ENCODE results near the gene TMEM204. TPM values are rescaled to one million over a fixed set of nuclear protein-coding genes. Genes with fewer than 3 reads are reported as not detected.

Gene TMEM204
- total and polyA plus RNA-seq, 3 experiments from 2014 or later, result 27.1 to 68.4 (median 30.9) TPM

DNA sequence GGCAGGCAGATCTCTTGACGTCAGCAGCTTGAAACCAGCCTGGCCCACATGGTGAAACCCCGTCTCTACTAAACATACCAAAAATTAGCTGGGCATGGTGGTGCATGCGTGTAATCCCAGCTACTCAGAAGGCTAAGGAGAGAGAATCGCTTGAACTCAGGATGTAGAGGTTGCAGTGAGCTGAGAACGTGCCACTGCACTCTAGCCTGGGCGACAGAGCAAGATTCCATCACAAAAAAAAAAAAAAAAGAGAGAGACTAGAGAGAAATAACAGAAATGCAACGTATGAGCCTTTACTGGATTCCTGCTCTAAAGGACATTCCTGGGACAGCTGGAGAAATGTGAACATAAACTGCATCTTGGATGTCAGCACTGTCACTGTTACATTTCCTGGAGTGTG, 67.6 kb downstream of the TMEM204 start:
- ChIA-PET POLR2A (interaction anchor here (0.7 kb wide), 1 partner anchor 169 kb away, joined by 5 read pairs; no protein-coding TSS in a partner anchor), CTCF (no interaction called here)
- Mint-ChIP-seq H3K4me3 (no peak overlapping the region), H3K27me3 (peaks cover 0 to 1% of the 10 kb centered on the region in 2 donors), H3K36me3 (peaks cover 0 to 4% (median 3%) of the 10 kb centered on the region in 3 donors), H3K4me1 (no peaks in the 10 kb centered on the region), H3K27ac (peak overlapping the region in 1 of 8 donors; percentile 37), H3K9me3 (no peaks in the 10 kb centered on the region)
- Histone ChIP-seq H3K4me3 (ENCODE audit: low read length) (no peak overlapping the region), H3K27ac (ENCODE audit: low read depth, low read length) (no peak overlapping the region), H3K4me1 (ENCODE audit: insufficient read depth, low read length) (no peaks in the 10 kb centered on the region), H3K27me3 (ENCODE audit: insufficient read depth, low read length, poor library complexity, severe bottlenecking) (no peaks in the 10 kb centered on the region), H3K9me3 (ENCODE audit: low read length) (no peaks in the 10 kb centered on the region), H3K36me3 (ENCODE audit: insufficient read depth, low read length) (no peaks in the 10 kb centered on the region)
- no peak for DNase-seq

DNA sequence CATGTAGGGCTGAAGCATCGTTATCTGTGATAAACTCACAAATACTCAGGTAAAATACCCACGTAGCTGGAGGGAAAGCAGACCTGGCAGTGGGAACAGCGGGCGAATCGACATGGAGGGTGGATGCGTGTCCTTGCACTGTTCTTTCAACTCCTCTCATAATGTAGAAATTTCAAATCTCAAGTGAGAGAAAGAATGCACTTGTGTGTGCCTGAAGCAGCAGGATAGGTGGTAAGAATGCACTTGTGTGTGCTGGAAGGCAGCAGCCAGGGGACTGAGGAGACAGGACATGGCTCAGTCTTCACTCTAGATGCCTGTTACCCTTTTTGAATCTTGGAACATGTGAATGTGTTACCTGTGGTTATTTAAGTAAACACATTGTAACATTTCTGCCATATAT, 68.0 kb downstream of the TMEM204 start:
- no peak for DNase-seq
- ChIA-PET POLR2A (no interaction called here), CTCF (no interaction called here)
- Mint-ChIP-seq H3K4me1 (no peaks in the 10 kb centered on the region), H3K4me3 (no peak overlapping the region), H3K27ac (peak overlapping the region in 1 of 8 donors; percentile 37), H3K9me3 (no peaks in the 10 kb centered on the region), H3K36me3 (peaks cover 0 to 4% (median 3%) of the 10 kb centered on the region in 3 donors), H3K27me3 (peaks cover 0 to 1% of the 10 kb centered on the region in 2 donors)
- H3K9me3 ChIP-seq (ENCODE audit: low read length), result no peaks in the 10 kb centered on the region
- no peak overlapping the region for H3K27ac ChIP-seq (ENCODE audit: low read depth, low read length)
- no peak overlapping the region for H3K4me3 ChIP-seq (ENCODE audit: low read length)
- no peaks in the 10 kb centered on the region for H3K27me3 ChIP-seq (ENCODE audit: insufficient read depth, low read length, poor library complexity, severe bottlenecking)
- no peaks in the 10 kb centered on the region for H3K36me3 ChIP-seq (ENCODE audit: insufficient read depth, low read length)
- no peaks in the 10 kb centered on the region for H3K4me1 ChIP-seq (ENCODE audit: insufficient read depth, low read length)

DNA sequence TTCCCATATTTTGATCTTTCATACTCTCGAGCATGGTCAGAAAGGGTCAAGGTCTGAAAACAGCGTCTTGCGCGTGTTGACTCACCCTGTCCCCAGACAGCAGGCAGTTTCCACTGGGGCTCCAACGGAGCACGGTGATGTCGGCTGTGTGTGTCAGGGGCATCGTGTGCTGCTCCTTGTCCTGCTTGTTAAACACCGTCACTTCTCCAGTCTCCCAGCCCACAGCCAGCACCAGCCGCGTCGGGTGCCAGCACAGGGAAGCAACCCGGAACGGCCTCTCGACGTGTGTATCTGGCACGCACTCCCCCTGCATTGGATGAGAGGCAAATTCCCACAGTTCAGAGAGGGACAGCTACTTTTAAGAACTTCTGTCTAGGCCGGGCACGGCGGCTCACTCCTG, 68.8 kb downstream of the TMEM204 start:
- Mint-ChIP-seq H3K27me3 (peaks cover 0 to 1% of the 10 kb centered on the region in 2 donors), H3K4me3 (no peak overlapping the region), H3K27ac (no peak overlapping the region), H3K36me3 (peaks cover 0 to 6% (median 4%) of the 10 kb centered on the region in 3 donors), H3K9me3 (no peaks in the 10 kb centered on the region), H3K4me1 (no peaks in the 10 kb centered on the region)
- ChIA-PET POLR2A (no interaction called here), CTCF (no interaction called here)
- no peaks in the 10 kb centered on the region for H3K27me3 ChIP-seq (ENCODE audit: insufficient read depth, low read length, poor library complexity, severe bottlenecking)
- no peak for DNase-seq
- H3K4me1 ChIP-seq (ENCODE audit: insufficient read depth, low read length), result no peaks in the 10 kb centered on the region
- H3K36me3 ChIP-seq (ENCODE audit: insufficient read depth, low read length), result no peaks in the 10 kb centered on the region
- H3K4me3 ChIP-seq (ENCODE audit: low read length), result no peak overlapping the region
- no peaks in the 10 kb centered on the region for H3K9me3 ChIP-seq (ENCODE audit: low read length)
- H3K27ac ChIP-seq (ENCODE audit: low read depth, low read length), result no peak overlapping the region

Other genes with a start within 250 kb of the TMEM204 start
- gene UBE2I, start 224.0 kb upstream of the TMEM204 start, total RNA-seq, result 100 to 1,000 TPM; 238 to 257 TPM
- gene UBE2I, start 224.0 kb upstream of the TMEM204 start, polyA plus RNA-seq, result 101 TPM
- 1 to 10 TPM; 7.2 to 7.5 TPM for gene BAIAP3, start 200.0 kb upstream of the TMEM204 start, total RNA-seq
- 8.3 TPM for gene BAIAP3, start 200.0 kb upstream of the TMEM204 start, polyA plus RNA-seq
- 100 to 1,000 TPM in 1 of 2 experiments, 10 to 100 TPM in 1; 91.8 to 102 TPM for gene TSR3, start 181.8 kb upstream of the TMEM204 start, total RNA-seq
- 109 TPM for gene TSR3, start 181.8 kb upstream of the TMEM204 start, polyA plus RNA-seq
- gene GNPTG, start 181.7 kb upstream of the TMEM204 start, total RNA-seq, result 10 to 100 TPM; 32.3 to 34.4 TPM
- 63.3 TPM for gene GNPTG, start 181.7 kb upstream of the TMEM204 start, polyA plus RNA-seq
- gene UNKL, start 119.0 kb upstream of the TMEM204 start, total RNA-seq, result 10 to 100 TPM; 32.9 to 38.0 TPM
- gene UNKL, start 119.0 kb upstream of the TMEM204 start, polyA plus RNA-seq, result 8.1 TPM
- 10 to 100 TPM; 27.0 to 27.2 TPM for gene UQCC4, start 112.9 kb upstream of the TMEM204 start, total RNA-seq
- 33.7 TPM for gene UQCC4, start 112.9 kb upstream of the TMEM204 start, polyA plus RNA-seq
- gene PERCC1, start 102.6 kb upstream of the TMEM204 start, total RNA-seq, result under 1 TPM; 0.33 to 0.48 TPM
- not detected for gene PERCC1, start 102.6 kb upstream of the TMEM204 start, polyA plus RNA-seq
- 1 to 10 TPM; 2.3 to 2.8 TPM for gene CCDC154, start 89.1 kb upstream of the TMEM204 start, total RNA-seq
- gene CCDC154, start 89.1 kb upstream of the TMEM204 start, polyA plus RNA-seq, result not detected
- 10 to 100 TPM; 52.8 to 59.1 TPM for gene CLCN7, start 58.6 kb upstream of the TMEM204 start, total RNA-seq
- 29.3 TPM for gene CLCN7, start 58.6 kb upstream of the TMEM204 start, polyA plus RNA-seq
- gene PTX4, start 44.7 kb upstream of the TMEM204 start, total RNA-seq, result not detected
- gene PTX4, start 44.7 kb upstream of the TMEM204 start, polyA plus RNA-seq, result not detected
- gene TELO2, start 40.3 kb upstream of the TMEM204 start, total RNA-seq, result 10 to 100 TPM; 84.7 to 84.9 TPM
- gene TELO2, start 40.3 kb upstream of the TMEM204 start, polyA plus RNA-seq, result 14.0 TPM
- gene IFT140, start 78.4 kb downstream of the TMEM204 start, total RNA-seq, result 1 to 10 TPM; 6.1 to 8.4 TPM
- 5.5 TPM for gene IFT140, start 78.4 kb downstream of the TMEM204 start, polyA plus RNA-seq
- gene CRAMP1, start 78.7 kb downstream of the TMEM204 start, total RNA-seq, result 10 to 100 TPM; 22.1 to 24.3 TPM
- gene CRAMP1, start 78.7 kb downstream of the TMEM204 start, polyA plus RNA-seq, result 3.0 TPM
- 100 to 1,000 TPM; 106 TPM for gene JPT2, start 144.6 kb downstream of the TMEM204 start, total RNA-seq
- 12.5 TPM for gene JPT2, start 144.6 kb downstream of the TMEM204 start, polyA plus RNA-seq
- gene MAPK8IP3, start 172.5 kb downstream of the TMEM204 start, total RNA-seq, result 10 to 100 TPM; 57.1 to 63.2 TPM
- 2.3 TPM for gene MAPK8IP3, start 172.5 kb downstream of the TMEM204 start, polyA plus RNA-seq
- gene NME3, start 237.9 kb downstream of the TMEM204 start, total RNA-seq, result 10 to 100 TPM; 33.5 to 36.5 TPM
- gene NME3, start 237.9 kb downstream of the TMEM204 start, polyA plus RNA-seq, result 71.4 TPM
- 10 to 100 TPM; 21.0 to 21.6 TPM for gene EME2, start 239.1 kb downstream of the TMEM204 start, total RNA-seq
- gene EME2, start 239.1 kb downstream of the TMEM204 start, polyA plus RNA-seq, result 1.6 TPM
- gene MRPS34, start 239.5 kb downstream of the TMEM204 start, total RNA-seq, result 100 to 1,000 TPM; 172 to 176 TPM
- 155 TPM for gene MRPS34, start 239.5 kb downstream of the TMEM204 start, polyA plus RNA-seq
- 10 to 100 TPM; 30.6 to 31.5 TPM for gene SPSB3, start 248.9 kb downstream of the TMEM204 start, total RNA-seq
- 63.9 TPM for gene SPSB3, start 248.9 kb downstream of the TMEM204 start, polyA plus RNA-seq
- 10 to 100 TPM; 73.9 to 82.8 TPM for gene NUBP2, start 249.3 kb downstream of the TMEM204 start, total RNA-seq
- 96.6 TPM for gene NUBP2, start 249.3 kb downstream of the TMEM204 start, polyA plus RNA-seq